GM19099 (cell line): ENCODE data around the gene TAF11L7.
"Not testable (repeated sequence)": the region's sequence is repeated elsewhere in the genome, so short reads cannot be mapped to it uniquely, and the experiment has no call there.

Experiments
- POLR2A ChIP-seq: IDR thresholded peaks from 3 replicates; pipeline ENCODE4 v1.6.1; 2011; ENCODE audit warnings: low read depth; ENCODE audit not compliant: insufficient read length; ENCODE audit errors: extremely low read depth

The TAF11L7 gene

DNA sequence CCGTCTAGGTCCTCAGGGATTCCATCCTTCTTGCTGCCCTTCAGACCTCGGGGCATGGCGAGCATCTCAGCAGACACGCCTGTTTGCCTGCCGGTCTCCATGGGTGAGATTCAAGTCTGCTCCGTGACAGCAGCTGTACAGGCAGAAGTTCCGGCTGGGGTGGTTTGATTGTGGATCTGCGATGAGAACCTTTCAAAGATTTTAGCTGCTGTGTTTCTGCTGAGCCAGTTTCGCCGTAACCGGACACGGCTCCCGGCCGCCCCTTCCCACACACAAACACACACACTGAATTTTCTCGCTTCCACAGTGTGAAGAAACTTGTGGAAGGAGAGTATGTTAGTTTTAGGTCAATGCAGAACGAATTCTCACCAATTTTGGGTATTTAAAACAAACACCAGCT, at the start of gene TAF11L7:
Gene TAF11L7, minus strand, starts transcription at position 101 of the 400 bp plus-strand sequence.
- TF ChIP-seq POLR2A = not testable (repeated sequence)

DNA sequence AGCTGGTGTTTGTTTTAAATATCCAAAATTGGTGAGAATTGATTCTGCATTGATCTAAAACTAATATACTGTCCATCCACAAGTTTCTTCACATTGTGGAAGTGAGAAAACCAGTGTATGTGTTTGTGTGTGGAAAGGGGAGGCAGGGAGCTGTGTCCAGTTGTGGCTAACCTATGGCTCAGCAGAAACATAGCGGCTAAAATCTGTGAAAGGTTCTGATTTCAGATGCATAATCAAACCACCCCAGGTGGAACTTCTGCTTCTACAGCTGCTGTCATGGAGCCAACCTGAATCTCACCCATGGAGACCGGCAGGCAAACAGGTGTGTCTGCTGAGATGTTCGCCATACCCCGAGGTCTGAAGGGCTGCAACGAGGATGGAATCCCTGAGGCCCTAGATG, 48.6 kb upstream of the TAF11L7 start, which contains the start of gene TAF11L14:
Gene TAF11L14, plus strand, starts transcription at position 301 of the 400 bp plus-strand sequence.
- TF ChIP-seq POLR2A = no peak

DNA sequence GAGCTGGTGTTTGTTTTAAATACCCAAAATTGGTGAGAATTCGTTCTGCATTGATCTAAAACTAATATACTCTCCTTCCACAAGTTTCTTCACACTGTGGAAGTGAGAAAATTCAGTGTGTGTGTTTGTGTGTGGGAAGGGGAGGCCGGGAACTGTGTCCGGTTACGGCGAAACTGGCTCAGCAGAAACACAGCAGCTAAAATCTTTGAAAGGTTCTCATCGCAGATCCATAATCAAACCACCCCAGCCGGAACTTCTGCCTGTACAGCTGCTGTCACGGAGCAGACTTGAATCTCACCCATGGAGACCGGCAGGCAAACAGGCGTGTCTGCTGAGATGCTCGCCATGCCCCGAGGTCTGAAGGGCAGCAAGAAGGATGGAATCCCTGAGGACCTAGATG, 46.2 kb upstream of the TAF11L7 start, which contains the start of gene TAF11L13:
Gene TAF11L13, plus strand, starts transcription at position 301 of the 400 bp plus-strand sequence.
- not testable (repeated sequence) for TF ChIP-seq POLR2A

DNA sequence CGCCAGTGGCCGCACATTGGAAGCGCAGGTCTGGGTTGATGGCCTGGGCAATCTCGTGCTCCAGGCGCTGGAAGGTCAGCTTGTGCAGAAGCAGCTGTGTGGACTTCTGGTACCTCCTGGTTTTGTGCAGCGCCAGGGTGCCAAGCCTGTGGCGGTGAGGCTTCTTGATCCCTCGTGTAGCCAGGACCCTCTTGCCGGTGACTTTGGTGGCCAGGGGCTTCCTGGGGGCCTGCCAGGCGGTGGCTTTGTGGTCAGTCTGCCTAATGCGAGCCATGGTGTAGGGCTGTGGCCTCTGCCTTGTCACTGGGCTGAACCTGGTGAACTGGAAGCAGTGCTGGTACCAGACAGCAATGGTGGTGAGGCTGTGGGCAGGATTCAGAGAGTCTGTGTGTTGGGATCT, 40.1 kb upstream of the TAF11L7 start:
- no peak for TF ChIP-seq POLR2A

- no peak for TF ChIP-seq POLR2A
These were observed 35.1 kb upstream of the TAF11L7 start for GRCh38 chr5:17620627-17621026.

DNA sequence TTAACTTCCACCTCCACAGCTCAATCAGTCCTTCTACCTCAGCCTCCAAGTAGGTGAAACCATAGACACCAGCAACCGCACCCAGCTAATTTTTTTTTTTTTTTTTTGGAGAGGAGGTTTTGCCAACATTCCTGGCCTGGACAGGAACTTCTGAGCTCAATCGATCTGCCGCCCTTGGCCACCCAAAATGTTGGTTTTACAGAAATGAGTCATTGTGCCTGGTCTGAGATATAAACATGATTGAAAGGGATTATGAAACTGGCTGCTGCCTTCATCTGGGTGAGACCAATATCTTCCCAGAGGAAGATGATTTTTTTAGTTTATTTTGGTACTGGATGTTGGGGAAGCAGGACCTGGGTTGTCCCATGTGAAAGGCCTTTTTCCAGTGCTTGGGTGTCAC, 33.8 kb upstream of the TAF11L7 start:
- TF ChIP-seq POLR2A = no peak

DNA sequence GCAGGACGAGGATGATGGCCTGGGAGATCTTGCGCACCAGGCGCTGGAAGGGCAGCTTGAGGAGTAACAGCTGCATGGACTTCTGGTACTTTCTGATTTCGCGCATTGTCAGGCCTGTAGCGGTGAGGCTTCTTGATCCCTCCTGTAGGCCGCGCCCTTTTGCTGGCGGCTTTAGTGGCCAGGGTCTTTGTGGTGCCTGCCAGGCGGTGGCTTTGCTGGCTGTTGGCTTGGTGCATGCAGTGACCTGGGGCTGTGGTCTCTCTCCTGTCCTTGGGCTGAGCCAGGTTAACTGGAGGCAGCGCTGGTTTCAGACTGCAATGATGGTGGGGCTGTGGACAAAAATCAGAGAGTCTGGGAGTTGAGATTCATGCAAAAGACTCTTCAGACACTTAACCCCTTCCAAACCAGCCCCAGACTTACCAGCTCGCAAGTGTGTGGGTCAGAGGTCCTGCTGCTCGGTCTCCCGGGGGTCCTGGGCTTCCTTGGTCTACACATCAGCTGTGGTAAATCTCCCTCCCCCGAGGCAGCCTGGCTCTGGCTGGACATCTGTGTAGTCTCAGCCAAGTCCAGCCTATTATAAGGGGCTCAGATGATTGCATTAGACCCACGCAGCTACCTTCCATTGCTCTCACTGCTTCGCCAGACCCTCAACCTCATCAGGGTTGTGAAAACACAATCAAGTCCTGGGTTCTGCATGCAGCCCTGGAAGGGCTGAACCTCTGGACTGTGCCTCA, 29.5 kb upstream of the TAF11L7 start:
- no peak for TF ChIP-seq POLR2A

- not testable (repeated sequence) for TF ChIP-seq POLR2A
These were observed 24.5 kb upstream of the TAF11L7 start, which contains the start of gene TAF11L12 for GRCh38 chr5:17610092-17610491. TSS of gene TAF11L12 (plus strand) at chr5:17610392.

DNA sequence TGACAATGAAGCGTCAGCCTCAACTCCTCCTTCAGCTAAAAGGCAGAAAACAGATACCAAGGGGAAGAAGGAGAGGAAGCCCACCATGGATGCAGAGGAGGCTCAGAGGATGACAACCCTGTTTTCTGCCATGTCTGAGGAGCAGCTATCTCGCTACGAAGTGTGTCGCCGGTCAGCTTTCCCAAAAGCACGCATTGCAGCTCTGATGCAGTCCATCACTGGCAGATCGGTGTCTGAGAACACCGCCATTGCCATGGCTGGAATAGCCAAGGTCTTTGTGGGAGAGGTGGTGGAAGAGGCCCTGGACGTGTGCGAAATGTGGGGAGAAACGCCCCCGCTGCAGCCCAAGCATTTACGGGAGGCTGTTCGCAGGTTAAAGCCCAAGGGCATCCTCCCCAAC, 19.4 kb upstream of the TAF11L7 start:
- TF ChIP-seq POLR2A = no peak

DNA sequence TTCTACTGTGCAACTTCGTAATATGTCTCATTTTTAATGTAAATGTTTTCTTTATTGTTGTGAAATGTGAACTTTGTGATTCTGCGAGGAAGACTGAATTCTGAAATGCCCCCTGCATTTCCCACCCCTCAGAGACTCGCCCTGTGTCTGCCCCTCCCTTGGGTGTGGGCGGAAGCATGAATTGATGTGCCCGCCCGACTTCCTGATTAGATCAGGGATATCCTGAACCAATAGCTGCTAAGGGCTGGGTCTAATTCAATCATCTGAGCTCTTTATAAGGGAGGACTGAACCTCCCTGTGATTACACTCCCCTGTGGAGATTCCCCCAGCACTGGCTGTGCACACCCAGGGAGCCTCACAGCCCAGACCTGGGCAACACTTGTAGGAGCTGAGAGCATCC, 18.3 kb upstream of the TAF11L7 start, which contains the start of gene TAF11L11:
Gene TAF11L11, plus strand, starts transcription at position 304 of the 400 bp plus-strand sequence.
- not testable (repeated sequence) for TF ChIP-seq POLR2A

GRCh38 chr5:17597728-17598127, 12.2 kb upstream of the TAF11L7 start, which contains the start of gene TAF11L10:
TSS of gene TAF11L10 (minus strand) at chr5:17597828.
- TF ChIP-seq POLR2A = not testable (repeated sequence)

DNA sequence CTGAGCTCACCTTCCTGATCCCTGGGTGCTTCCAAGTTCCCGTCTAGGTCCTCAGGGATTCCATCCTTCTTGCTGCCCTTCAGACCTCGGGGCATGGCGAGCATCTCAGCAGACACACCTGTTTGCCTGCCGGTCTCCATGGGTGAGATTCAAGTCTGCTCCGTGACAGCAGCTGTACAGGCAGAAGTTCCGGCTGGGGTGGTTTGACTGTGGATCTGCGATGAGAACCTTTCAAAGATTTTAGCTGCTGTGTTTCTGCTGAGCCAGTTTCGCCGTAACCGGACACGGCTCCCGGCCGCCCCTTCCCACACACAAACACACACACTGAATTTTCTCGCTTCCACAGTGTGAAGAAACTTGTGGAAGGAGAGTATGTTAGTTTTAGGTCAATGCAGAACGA, 8.7 kb upstream of the TAF11L7 start, which contains the start of gene TAF11L9:
Gene TAF11L9, minus strand, starts transcription at position 140 of the 400 bp plus-strand sequence.
- not testable (repeated sequence) for TF ChIP-seq POLR2A

GRCh38 chr5:17590860-17591259, 5.3 kb upstream of the TAF11L7 start, which contains the start of gene TAF11L8:
TSS of gene TAF11L8 (minus strand) at chr5:17590960.
- not testable (repeated sequence) for TF ChIP-seq POLR2A
